ES-I3 (cell line): ENCODE data around the gene C19orf33.

Source experiments
- H3K36me3 ChIP-seq: 2 replicates; pipeline ENCODE4 v1.6.1; 2013; ENCODE audit warnings: mild to moderate bottlenecking, low read length, control low read depth, moderate library complexity; ENCODE audit not compliant: insufficient read depth
- H3K4me1 ChIP-seq: 2 replicates; pipeline ENCODE4 v1.6.1; 2013; ENCODE audit warnings: mild to moderate bottlenecking, control low read depth, low read length; ENCODE audit not compliant: insufficient read depth
- H3K9ac ChIP-seq: 2 replicates; pipeline ENCODE4 v1.6.1; 2013; ENCODE audit warnings: low read depth, mild to moderate bottlenecking, low read length, moderate library complexity
- H3K9me3 ChIP-seq: 2 replicates; pipeline ENCODE4 v1.6.1; 2013; ENCODE audit warnings: mild to moderate bottlenecking, low read length, moderate library complexity; ENCODE audit not compliant: control insufficient read depth, insufficient read depth

C19orf33 gene

DNA sequence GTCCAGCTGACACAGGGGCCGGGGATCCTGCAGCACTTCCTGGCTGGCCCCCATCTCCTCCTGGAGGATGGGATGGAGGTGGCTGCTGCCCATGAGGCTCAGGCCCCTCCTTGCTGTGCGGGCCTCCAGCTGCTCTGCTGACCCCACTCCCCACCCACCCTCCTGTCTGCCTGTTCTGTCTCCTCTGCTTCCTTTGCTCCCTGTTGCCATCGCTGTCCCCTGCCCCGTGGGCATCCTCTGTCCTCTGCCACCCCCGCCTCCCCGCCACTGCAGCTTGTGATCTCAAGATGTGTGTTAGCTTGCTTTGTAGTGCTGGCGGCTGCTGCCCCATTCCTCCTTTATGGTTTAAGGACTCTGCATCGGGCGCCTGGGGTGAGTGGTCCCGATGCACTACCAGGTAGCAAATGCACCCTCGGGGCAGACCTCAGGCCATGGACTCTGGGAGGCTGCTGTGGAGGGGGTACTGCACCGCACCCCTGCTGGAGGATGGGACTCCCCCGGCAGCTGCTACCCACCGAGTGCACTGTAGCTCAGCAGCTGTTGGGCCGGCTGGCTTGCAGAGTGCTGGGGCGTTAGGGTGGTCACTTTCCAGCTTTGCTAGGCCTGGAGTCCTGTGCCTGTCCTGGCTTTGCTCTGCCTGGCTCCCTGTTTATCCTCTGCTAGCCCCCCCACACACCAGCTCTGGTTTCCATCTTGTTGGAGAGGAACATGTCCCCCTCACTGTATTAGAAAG lies 15.8 kb upstream of the C19orf33 start:
- H3K9ac ChIP-seq: no peak overlapping the region
- H3K4me1 ChIP-seq: no peaks in the 10 kb centered on the region
- H3K36me3 ChIP-seq: peaks cover 24% of the 10 kb centered on the region
- H3K9me3 ChIP-seq: no peaks in the 10 kb centered on the region

DNA sequence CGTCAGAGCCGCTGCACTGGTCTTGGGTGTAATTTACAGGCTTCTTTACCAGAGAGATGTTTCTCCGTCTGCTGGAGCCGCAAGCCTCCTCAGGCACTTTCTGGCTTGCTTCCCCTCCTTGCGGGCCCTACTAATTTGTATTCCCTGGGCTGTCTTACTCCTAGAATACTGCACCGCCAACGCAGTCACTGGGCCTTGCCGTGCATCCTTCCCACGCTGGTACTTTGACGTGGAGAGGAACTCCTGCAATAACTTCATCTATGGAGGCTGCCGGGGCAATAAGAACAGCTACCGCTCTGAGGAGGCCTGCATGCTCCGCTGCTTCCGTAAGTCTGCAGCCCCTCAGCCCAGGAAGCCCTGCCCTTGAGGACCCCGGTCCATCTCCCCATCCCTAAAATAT lies 14.1 kb upstream of the C19orf33 start:
- H3K36me3 ChIP-seq: peaks cover 19% of the 10 kb centered on the region
- H3K9me3 ChIP-seq: no peaks in the 10 kb centered on the region
- H3K4me1 ChIP-seq: no peaks in the 10 kb centered on the region
- no peak overlapping the region for H3K9ac ChIP-seq

DNA sequence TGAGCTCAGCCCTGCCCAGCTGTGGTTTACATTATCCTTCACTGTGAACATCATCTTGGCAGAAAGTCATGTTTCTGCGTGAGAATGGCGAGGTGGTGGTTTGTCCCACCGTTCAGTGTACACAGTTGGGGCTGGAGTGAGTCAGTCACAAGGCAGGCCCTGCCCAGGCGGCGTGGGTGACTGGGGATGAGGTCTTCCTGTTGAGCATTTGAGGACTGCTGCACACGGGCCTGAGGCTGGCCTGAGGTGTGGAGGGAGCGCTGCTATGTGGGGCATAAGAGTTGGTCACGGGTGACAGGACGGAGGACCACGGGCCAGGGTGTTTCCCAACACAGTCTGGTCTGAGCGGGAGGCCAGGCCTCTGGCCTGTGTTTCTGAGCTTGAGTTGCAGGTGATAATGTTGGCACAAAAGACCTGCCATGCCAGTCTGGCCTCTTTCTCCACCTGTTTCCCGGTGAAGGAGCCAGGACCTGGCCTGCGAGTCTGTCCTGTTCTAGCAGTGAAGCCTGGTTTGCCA lies 13.4 kb upstream of the C19orf33 start:
- peaks cover 14% of the 10 kb centered on the region for H3K36me3 ChIP-seq
- H3K4me1 ChIP-seq: no peaks in the 10 kb centered on the region
- no peak overlapping the region for H3K9ac ChIP-seq
- no peaks in the 10 kb centered on the region for H3K9me3 ChIP-seq

DNA sequence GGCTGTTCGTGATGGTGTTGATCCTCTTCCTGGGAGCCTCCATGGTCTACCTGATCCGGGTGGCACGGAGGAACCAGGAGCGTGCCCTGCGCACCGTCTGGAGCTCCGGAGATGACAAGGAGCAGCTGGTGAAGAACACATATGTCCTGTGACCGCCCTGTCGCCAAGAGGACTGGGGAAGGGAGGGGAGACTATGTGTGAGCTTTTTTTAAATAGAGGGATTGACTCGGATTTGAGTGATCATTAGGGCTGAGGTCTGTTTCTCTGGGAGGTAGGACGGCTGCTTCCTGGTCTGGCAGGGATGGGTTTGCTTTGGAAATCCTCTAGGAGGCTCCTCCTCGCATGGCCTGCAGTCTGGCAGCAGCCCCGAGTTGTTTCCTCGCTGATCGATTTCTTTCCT lies 12.2 kb upstream of the C19orf33 start:
- Histone ChIP-seq H3K9me3 (no peaks in the 10 kb centered on the region), H3K36me3 (peaks cover 9% of the 10 kb centered on the region), H3K9ac (no peak overlapping the region), H3K4me1 (no peaks in the 10 kb centered on the region)

DNA sequence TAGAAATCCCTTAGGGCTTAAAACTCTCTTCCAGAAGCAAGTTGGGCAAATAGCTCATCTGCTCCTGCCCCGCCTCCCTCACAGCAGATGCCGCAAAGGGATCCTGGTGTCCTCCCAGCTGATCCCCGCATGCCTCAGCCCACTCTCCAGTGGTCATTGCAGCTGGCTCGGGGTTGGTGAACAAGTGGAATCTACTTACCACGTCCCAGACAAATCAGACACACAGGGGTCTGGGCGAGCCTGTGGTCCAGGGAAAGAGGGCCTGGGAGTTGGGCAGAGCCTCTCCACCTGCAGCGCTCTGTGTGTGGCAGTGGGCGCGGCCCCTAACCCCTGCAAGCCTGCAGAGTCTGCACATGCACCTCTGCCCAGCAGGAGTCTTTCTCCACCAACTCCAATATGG lies 10.8 kb upstream of the C19orf33 start:
- Histone ChIP-seq H3K9ac (no peak overlapping the region), H3K36me3 (peaks cover 9% of the 10 kb centered on the region), H3K4me1 (no peaks in the 10 kb centered on the region), H3K9me3 (no peaks in the 10 kb centered on the region)

DNA sequence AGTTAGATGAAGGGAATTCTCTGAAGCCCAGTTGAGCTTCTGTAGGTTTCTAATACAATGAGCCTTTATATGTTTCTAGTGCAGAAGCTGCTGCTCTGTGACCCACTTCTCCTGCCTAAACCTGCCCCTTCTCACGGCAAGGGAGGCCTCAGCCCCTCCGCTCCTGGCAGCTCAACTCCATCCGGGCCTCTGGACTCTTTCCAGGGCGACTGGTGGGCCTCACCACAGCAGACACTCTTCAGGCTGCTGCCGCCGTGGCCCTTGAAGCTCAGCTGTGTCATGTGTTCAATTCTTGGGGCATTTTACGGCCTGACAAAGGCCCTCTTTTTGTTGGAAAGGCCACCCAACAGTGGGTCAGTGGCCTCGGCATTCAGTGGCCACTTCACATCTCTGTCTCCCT lies 10.0 kb upstream of the C19orf33 start:
- Histone ChIP-seq H3K9ac (no peak overlapping the region), H3K9me3 (no peaks in the 10 kb centered on the region), H3K36me3 (peaks cover 3% of the 10 kb centered on the region; the same call in 1 of the 2 replicates), H3K4me1 (no peaks in the 10 kb centered on the region)

DNA sequence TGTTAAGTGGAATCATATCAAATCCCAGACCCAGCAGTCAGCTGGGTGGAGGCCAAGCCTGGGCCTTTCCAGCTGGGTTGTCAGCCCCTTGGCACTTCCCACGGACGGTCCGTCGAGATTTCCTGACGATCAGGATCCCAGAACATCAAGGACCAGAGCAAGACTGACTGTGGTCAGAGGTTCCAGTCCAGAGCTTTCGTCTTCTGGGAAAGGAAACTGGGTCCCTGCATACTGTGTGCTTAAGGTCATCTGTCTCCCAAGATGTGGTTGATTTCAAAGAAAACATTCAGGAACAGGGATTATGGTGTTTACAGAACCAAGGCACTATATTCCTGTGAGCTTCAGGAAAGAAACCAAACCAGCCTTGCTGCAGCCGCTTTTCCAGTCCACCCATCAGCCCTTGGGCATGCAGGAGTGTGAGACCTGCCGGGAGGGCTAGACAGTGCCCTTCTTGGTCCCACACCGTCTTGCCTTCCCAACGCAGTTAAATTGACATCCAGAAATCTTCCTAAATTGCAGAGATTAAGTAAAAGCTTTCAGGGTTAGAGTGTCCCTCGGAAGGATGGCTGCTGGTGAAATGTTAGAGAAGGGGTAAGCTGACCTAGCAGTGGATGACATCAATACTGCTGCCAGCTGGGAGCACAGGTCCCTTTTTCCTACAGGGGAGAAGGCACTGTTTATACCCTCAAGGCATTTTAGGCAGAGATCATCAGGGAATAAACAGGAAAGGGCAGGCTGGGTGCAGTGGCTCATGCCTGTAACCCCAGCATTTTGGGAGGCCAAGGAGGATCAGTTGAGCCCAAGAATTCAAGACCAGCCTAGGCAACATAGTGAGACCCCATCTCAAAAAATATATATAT lies 5.0 kb upstream of the C19orf33 start:
- Histone ChIP-seq H3K4me1 (peaks cover 3% of the 10 kb centered on the region; the same call in 1 of the 2 replicates), H3K9me3 (no peaks in the 10 kb centered on the region), H3K36me3 (no peaks in the 10 kb centered on the region), H3K9ac (no peak overlapping the region)

DNA sequence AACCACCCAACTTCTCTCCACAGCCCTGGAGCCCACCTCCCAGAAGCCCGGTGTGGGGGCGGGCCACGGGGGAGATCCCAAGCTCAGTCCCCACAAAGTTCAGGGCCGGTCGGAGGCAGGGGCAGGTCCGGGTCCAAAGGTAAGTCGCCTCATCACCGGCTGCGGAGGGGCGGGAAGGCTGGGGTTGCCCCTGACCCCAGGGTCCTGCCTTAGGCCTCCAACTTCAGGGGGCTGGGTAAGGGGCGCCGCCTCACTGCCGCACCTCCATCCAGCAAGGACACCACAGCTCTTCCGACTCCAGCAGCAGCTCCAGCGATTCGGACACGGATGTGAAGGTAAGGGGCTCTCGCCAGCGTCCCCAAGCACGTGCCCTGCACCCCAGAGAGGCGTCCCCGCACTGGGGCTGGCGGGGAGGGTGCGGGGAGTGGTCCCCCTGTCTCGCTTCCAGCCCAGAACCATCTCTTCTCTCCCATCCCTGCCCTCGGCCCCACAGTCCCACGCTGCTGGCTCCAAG lies 358 bp downstream of the C19orf33 start:
- Histone ChIP-seq H3K9ac (peak overlapping the region; percentile 56), H3K36me3 (no peaks in the 10 kb centered on the region), H3K9me3 (no peaks in the 10 kb centered on the region), H3K4me1 (peaks cover 3% of the 10 kb centered on the region; the same call in 1 of the 2 replicates)

DNA sequence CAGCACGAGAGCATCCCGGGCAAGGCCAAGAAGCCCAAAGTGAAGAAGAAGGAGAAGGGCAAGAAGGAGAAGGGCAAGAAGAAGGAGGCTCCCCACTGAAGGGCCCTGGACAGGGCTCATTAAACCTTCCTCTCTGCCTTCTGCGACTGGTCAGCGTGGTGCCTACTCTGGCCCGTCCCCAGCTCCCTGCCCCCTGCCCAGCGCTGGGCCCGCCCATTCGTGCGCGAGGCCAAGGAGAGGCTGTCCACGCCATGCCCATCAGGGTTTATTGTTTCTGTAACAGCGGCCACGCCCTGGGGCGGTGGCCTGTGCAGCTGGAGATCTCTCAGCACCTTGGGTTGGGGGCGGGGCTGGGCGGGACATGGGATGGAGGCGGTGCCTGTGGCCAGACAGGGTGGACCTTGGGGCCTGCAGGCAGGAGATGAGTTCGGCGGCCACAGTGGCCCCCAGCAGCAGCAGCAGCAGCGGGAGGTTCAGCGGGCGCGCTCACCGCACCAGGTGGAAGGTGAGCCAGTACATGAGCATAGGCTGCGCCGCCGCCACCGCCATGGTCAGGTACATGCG lies 897 bp downstream of the C19orf33 start:
- Histone ChIP-seq H3K9me3 (no peaks in the 10 kb centered on the region), H3K4me1 (peaks cover 3% of the 10 kb centered on the region; the same call in 1 of the 2 replicates), H3K9ac (peak overlapping the region; percentile 56), H3K36me3 (no peaks in the 10 kb centered on the region)

DNA sequence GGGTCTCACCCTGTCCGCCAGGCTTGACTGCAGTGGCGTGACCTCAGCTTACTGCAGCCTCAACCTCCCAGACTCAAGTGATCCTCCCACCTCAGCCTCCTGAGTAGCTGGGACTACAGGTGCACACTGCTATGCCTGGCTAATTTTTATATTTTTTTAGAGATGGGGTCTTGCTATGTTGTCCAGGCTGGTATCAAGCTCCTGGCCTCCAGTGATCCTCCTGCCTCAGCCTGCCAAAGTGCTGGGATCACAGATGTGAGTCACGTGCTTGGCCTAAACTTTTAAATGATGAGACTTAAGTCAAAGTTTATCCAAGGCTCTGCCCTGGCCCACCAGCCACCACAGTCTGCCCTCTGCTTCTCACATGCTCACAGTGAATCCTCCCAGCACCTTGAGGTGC lies 2.2 kb downstream of the C19orf33 start:
- Histone ChIP-seq H3K4me1 (peaks cover 3% of the 10 kb centered on the region; the same call in 1 of the 2 replicates), H3K9ac (no peak overlapping the region), H3K36me3 (0 out of 2 replicates have a peak, but pooled peaks cover under 1% of the 10 kb centered on the region)

DNA sequence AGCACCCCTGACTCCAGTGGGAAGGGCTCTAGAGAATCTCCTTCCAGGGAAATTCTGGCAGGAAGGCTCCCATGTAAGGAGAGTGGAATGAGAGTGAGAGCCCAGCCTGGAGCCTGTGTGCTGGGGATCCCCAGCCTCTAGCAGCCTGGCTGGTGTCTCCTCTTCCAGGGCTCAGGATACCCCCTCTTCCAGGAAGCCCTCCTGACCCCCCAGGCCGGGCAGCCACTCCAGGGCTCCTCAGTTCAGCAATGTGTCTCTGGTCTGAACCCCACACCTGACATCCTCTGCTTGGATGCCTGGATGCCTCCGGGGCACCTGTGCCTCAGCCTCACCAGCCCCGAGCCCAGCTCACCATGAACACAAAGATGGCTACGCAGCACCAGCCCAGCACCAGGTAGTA lies 3.0 kb downstream of the C19orf33 start:
- Histone ChIP-seq H3K4me1 (peaks cover 3% of the 10 kb centered on the region; the same call in 1 of the 2 replicates), H3K9me3 (no peaks in the 10 kb centered on the region), H3K9ac (no peak overlapping the region), H3K36me3 (peaks cover 3% of the 10 kb centered on the region; the same call in 1 of the 2 replicates)

More for the DNA sequence above, 2.2 kb downstream of the C19orf33 start:
- H3K9me3 ChIP-seq: no peaks in the 10 kb centered on the region

DNA sequence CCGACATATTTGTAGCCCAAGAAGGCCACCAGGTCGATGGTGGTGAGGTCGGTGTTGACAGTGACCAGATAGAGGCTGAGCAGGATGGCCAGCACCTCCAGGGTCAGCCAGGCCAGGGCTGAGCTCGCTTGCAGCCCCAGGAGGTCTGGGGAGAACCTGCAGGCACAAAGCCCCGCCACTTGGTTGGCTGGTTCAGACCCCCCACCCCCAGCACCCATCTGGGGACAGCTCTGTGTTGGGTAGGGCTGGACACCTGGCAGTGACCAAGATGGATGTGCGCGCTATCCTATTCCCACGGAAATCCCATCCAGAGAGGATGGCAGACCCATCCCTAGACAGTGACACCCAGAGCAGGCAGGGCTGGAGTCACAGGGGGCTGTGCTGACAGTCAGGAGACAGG lies 3.5 kb downstream of the C19orf33 start:
- Histone ChIP-seq H3K36me3 (peaks cover 3% of the 10 kb centered on the region; the same call in 1 of the 2 replicates), H3K9me3 (no peaks in the 10 kb centered on the region), H3K9ac (no peak overlapping the region), H3K4me1 (peaks cover 6% of the 10 kb centered on the region)

DNA sequence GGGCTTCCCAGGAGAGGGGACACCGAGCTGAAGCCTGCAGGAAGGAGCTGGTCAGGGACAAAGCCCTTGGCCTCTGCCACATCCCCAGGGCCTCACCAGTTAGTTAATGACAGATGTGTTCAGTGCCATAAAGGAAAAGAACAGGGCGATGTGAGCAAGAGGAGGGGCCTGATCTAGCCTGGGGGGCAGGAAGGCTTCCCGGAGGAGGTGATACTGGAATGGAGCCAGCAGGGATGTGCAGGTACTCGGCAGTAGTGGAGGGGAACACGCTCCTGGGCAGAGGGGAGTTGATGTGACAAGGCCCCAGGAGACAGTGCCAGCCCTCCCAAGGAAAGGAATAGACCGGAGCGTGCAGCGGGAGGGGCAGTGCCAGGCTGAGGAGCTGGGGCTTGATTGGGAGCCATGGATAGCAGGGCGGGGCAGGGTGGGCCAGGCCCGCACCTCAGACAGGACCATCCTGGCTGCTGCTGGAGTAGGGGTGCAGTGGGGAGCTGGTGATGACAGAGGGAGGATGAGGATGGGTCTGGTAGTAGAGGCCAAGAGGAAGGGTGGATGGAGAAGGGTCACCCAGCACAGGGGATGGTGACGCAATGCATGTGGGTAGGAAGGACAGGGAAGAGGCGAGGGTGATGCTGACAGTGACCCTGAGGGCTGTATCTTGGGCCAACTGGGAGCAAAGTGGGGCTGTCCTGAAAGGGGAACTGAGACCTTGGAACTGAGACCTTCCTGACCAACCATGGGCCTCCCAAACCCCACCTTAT lies 4.1 kb downstream of the C19orf33 start:
- peaks cover 9% of the 10 kb centered on the region for H3K4me1 ChIP-seq
- peaks cover 3% of the 10 kb centered on the region; the same call in 1 of the 2 replicates for H3K36me3 ChIP-seq
- no peak overlapping the region for H3K9ac ChIP-seq

More for the DNA sequence above, 4.1 kb downstream of the C19orf33 start:
- H3K9me3 ChIP-seq: no peaks in the 10 kb centered on the region
